ENCODE data around the gene PEF1.

Gene PEF1

GRCh38 chr1:31581821-31582810, 62.6 kb downstream of the PEF1 start:
- DNase-seq, result no peak

DNA sequence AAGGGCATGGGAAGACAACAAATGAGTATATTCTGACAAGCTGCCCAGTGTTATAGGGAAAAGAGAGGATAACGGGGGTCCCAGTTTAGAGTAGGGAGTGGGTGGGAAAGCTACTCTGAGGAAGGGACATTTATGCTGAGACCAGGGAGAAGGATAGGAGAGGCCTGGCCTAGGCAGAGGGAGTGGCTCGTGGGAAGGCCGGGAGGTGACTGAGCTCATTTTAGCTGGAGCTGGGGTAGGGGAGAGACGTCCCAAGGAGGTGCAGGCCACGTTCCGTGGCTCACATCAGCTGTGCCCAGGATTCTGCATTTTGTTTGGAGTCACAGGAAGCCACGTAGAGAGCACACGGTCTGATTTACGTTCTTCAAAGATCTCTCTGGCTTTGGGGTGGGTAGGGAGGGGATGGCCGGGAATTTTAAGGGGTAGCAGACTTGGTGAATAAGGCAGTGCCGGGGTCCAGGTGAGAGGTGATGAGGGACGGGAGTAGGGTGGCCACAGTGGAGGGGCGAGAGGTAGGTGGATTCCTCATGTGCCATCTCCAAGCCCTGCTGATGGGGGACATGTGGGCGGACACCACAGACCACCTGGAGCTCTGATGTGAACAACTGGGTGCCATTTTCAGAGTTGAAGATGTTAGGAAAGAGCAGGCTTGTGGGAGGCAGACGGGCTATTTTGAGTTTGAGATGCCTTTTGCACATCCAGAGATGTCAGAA, 63.6 kb downstream of the PEF1 start:
- no peak for DNase-seq

DNA sequence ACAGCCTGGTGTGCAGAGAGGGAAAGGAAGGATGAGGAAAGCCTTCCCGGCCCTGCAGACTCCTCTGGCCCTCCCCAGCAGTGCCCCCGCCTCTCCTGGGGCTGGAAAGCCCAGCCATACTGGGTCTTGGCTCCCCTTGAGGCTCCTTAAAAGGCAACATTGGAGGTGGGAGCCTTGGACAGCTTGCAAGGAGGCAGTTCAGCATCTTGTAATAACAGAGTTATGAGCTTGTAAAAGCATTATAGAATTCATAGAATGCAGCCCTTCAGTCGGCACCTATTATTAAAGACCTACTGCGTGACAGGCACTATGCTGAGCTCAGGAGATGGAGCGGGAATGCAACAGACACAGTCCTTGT, 64.2 kb downstream of the PEF1 start:
- DNase-seq, result no peak
